GM12872 (cell line): Measurements from ENCODE around the gene MED15.

Experiments used
- TF ChIP-seq, protein P1 (sequence below): IDR thresholded peaks from 3 replicates; pipeline ENCODE4 v1.5.1; 2011; ENCODE audit warnings: low read depth, mild to moderate bottlenecking, low read length, moderate library complexity; ENCODE audit not compliant: insufficient read depth

The MED15 gene

DNA sequence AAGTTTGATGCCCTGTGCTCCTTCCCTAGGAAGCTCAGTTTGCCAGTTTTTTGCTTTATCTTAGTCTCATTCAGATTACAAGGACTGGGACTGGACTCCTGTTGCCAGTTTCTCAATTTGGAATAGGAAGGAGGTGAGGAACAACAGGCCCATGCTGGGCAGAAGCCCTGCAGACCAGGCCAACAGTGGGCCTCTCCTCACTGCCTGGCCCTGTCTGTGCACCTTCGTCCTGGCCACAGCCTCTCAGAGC is 23.7 kb downstream of the MED15 start:
- TF ChIP-seq, protein P1, sequence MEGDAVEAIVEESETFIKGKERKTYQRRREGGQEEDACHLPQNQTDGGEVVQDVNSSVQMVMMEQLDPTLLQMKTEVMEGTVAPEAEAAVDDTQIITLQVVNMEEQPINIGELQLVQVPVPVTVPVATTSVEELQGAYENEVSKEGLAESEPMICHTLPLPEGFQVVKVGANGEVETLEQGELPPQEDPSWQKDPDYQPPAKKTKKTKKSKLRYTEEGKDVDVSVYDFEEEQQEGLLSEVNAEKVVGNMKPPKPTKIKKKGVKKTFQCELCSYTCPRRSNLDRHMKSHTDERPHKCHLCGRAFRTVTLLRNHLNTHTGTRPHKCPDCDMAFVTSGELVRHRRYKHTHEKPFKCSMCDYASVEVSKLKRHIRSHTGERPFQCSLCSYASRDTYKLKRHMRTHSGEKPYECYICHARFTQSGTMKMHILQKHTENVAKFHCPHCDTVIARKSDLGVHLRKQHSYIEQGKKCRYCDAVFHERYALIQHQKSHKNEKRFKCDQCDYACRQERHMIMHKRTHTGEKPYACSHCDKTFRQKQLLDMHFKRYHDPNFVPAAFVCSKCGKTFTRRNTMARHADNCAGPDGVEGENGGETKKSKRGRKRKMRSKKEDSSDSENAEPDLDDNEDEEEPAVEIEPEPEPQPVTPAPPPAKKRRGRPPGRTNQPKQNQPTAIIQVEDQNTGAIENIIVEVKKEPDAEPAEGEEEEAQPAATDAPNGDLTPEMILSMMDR: no peak

GRCh38 chr22:20531404-20532201 is 24.2 kb downstream of the MED15 start:
- TF ChIP-seq, protein P1: no peak

- TF ChIP-seq, protein P1: no peak
These were observed 25.0 kb downstream of the MED15 start for GRCh38 chr22:20532256-20532993.

GRCh38 chr22:20533095-20533878 is 25.9 kb downstream of the MED15 start:
- TF ChIP-seq, protein P1: no peak

DNA sequence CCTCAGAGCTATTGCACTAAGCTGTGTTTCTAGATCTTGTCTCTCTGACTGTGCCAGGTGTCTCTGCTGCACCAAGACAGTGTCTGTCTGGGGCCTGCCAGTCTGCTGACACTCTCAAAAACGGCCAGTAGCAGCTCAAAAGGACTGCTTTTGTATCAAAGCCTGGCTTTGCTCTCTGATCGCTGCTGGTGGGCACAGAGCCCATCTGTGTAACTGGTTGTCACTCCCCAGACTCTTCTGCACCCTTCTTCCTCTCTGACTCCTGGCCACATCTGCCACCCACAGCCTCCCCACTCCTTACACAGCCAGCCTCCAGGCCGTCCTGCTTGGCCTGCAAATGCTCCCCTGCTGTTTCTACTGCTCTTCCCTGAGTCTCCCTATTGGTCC is 26.5 kb downstream of the MED15 start:
- TF ChIP-seq, protein P1: no peak

- TF ChIP-seq, protein P1: no peak
These were observed 29.3 kb downstream of the MED15 start for GRCh38 chr22:20536590-20537324.
